ENCODE measurements around the gene APOC3.

The APOC3 gene

DNA sequence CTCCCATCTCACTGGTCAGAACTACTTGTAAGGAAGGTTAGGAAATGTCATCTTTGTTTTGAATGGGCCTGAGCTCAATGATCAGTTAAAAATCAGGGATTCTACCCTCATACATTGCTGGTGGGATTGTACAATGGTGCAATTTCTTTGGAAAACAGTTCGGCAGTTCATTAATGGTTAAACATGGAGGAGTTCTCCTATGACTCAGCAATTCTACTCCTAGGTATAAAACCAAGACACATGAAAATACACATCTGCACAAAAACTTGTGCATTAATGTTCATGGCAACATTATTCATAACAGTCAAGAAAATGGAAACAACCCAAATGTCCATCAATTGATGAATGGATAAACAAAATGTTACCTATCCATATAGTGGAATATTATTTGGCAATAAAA lies 33.2 kb upstream of the APOC3 start:
- no peak overlapping the region for H2AFZ ChIP-seq (ENCODE audit: low read length)
- no peak for DNase-seq (ENCODE audit: low spot score)
- no peak overlapping the region for H2BK15ac ChIP-seq (ENCODE audit: low read length)
- H3K9ac ChIP-seq (ENCODE audit: low read depth, low read length, poor library complexity): no peak overlapping the region
- no peaks in the 10 kb centered on the region for H3K9me3 ChIP-seq (replicated peaks in 1 of 2; ENCODE audit: control insufficient read depth in 2 of 2, insufficient read depth in 1 of 2, low read depth in 1 of 2, low read length in 2 of 2)
- no peak overlapping the region for H2BK12ac ChIP-seq (ENCODE audit: low read length)
- no CpG with 5 or more reads among the region's 1 CpG for WGBS, 2 donors (ENCODE audit: extremely low coverage in 2 of 2, insufficient read length in 2 of 2, insufficient replicate concordance in 1 of 2)
- no peak overlapping the region for H2BK5ac ChIP-seq (ENCODE audit: low read length)
- H3K27ac ChIP-seq (replicated peaks; ENCODE audit: low read length): no peak overlapping the region
- peaks cover 0 to 4% (median 0%) of the 10 kb centered on the region in 3 experiments for H3K27me3 ChIP-seq (ENCODE audit: control insufficient read depth in 3 of 3, insufficient read depth in 3 of 3, low read depth in 1 of 3, low read length in 3 of 3)
- no peak overlapping the region for H2BK120ac ChIP-seq (ENCODE audit: low read depth, low read length)
- no peak overlapping the region for H3K4ac ChIP-seq (ENCODE audit: low read length)
- no peak overlapping the region for H4K91ac ChIP-seq (ENCODE audit: low read depth, low read length, poor library complexity)
- no peak overlapping the region for H3K4me3 ChIP-seq (ENCODE audit: low read length in 2 of 2)
- no peak overlapping the region for H3K23ac ChIP-seq (ENCODE audit: low read depth, low read length, poor library complexity)
- no peaks in the 10 kb centered on the region for H3K36me3 ChIP-seq (replicated peaks in 1 of 2; ENCODE audit: control insufficient read depth in 2 of 2, insufficient read depth in 2 of 2, low read length in 2 of 2)
- no peak overlapping the region for H3K18ac ChIP-seq (ENCODE audit: low read length)
- H3K4me2 ChIP-seq (ENCODE audit: insufficient read depth, low read length, poor library complexity, severe bottlenecking): no peak overlapping the region
- no peak overlapping the region for H4K8ac ChIP-seq (ENCODE audit: low read depth, low read length)
- H3K79me1 ChIP-seq (ENCODE audit: low read depth, low read length): no peaks in the 10 kb centered on the region
- no peak overlapping the region for H2AK5ac ChIP-seq (ENCODE audit: low read depth, low read length)
- H3K14ac ChIP-seq (ENCODE audit: low read length): no peak overlapping the region
- peaks cover 0 to 3% of the 10 kb centered on the region in 2 donors for H3K4me1 ChIP-seq (ENCODE audit: control insufficient read depth in 2 of 2, insufficient read depth in 1 of 2, low read depth in 1 of 2, low read length in 2 of 2)

DNA sequence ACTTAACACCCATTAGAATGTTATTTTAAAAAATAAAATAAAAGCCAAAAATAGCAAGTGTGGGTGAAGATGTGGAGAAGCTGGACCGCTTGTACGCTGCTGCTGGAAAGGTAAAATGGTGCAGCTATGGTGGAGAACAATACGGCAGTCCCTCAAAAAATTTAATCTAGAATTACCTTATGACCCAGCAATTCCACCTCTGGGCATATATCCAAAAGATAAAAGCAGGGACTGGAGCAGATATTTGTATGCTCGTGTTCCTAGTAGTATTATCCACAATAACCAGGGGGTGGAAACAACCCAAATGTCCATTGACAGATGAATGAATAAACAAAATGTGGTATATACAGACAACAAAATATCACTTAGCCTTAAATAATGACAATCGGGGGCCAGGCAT lies 31.9 kb upstream of the APOC3 start:
- no peak overlapping the region for H2BK12ac ChIP-seq (ENCODE audit: low read length)
- no peaks in the 10 kb centered on the region for H3K36me3 ChIP-seq (replicated peaks in 1 of 2; ENCODE audit: control insufficient read depth in 2 of 2, insufficient read depth in 2 of 2, low read length in 2 of 2)
- no peak overlapping the region for H2BK15ac ChIP-seq (ENCODE audit: low read length)
- no peaks in the 10 kb centered on the region for H3K4me1 ChIP-seq (ENCODE audit: control insufficient read depth in 2 of 2, insufficient read depth in 1 of 2, low read depth in 1 of 2, low read length in 2 of 2)
- no peaks in the 10 kb centered on the region for H3K9me3 ChIP-seq (replicated peaks in 1 of 2; ENCODE audit: control insufficient read depth in 2 of 2, insufficient read depth in 1 of 2, low read depth in 1 of 2, low read length in 2 of 2)
- H4K8ac ChIP-seq (ENCODE audit: low read depth, low read length): no peak overlapping the region
- no peak overlapping the region for H3K27ac ChIP-seq (replicated peaks; ENCODE audit: low read length)
- H2BK5ac ChIP-seq (ENCODE audit: low read length): no peak overlapping the region
- no peak overlapping the region for H3K4me2 ChIP-seq (ENCODE audit: insufficient read depth, low read length, poor library complexity, severe bottlenecking)
- no peak overlapping the region for H3K14ac ChIP-seq (ENCODE audit: low read length)
- DNase-seq (ENCODE audit: low spot score): no peak
- WGBS, 2 donors (ENCODE audit: extremely low coverage in 2 of 2, insufficient read length in 2 of 2, insufficient replicate concordance in 1 of 2): no CpG with 5 or more reads among the region's 5 CpGs
- H3K23ac ChIP-seq (ENCODE audit: low read depth, low read length, poor library complexity): no peak overlapping the region
- H3K4ac ChIP-seq (ENCODE audit: low read length): no peak overlapping the region
- H2AFZ ChIP-seq (ENCODE audit: low read length): no peak overlapping the region
- peaks cover 0 to 8% (median 0%) of the 10 kb centered on the region in 3 experiments for H3K27me3 ChIP-seq (ENCODE audit: control insufficient read depth in 3 of 3, insufficient read depth in 3 of 3, low read depth in 1 of 3, low read length in 3 of 3)
- H2BK120ac ChIP-seq (ENCODE audit: low read depth, low read length): no peak overlapping the region
- H3K79me1 ChIP-seq (ENCODE audit: low read depth, low read length): no peaks in the 10 kb centered on the region
- no peak overlapping the region for H2AK5ac ChIP-seq (ENCODE audit: low read depth, low read length)
- no peak overlapping the region for H3K9ac ChIP-seq (ENCODE audit: low read depth, low read length, poor library complexity)
- H3K4me3 ChIP-seq (ENCODE audit: low read length in 2 of 2): no peak overlapping the region
- H4K91ac ChIP-seq (ENCODE audit: low read depth, low read length, poor library complexity): no peak overlapping the region
- H3K18ac ChIP-seq (ENCODE audit: low read length): no peak overlapping the region

DNA sequence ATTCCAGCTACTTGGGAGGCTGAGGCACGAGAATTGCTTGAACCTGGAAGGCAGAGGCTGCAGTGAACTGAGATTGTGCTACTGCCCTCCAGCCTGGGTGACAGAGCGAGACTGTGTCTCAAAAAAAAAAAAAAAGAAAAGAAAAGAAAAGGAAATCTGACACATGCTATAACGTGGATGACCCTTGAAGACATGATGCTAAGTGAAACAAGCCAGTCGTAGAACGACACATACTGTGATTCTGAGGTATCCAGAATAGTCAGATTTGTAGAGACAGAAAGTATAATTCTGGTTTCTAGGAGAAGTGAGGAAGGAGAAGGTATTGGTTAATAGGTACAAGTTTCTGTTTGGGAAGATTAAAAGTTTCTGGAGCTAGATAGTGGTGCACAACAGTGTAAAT lies 31.3 kb upstream of the APOC3 start:
- no peaks in the 10 kb centered on the region for H3K79me1 ChIP-seq (ENCODE audit: low read depth, low read length)
- H2BK5ac ChIP-seq (ENCODE audit: low read length): no peak overlapping the region
- H2AK5ac ChIP-seq (ENCODE audit: low read depth, low read length): no peak overlapping the region
- H3K27me3 ChIP-seq (ENCODE audit: control insufficient read depth in 3 of 3, insufficient read depth in 3 of 3, low read depth in 1 of 3, low read length in 3 of 3): peaks cover 0 to 10% (median 0%) of the 10 kb centered on the region in 3 experiments
- no peak overlapping the region for H2BK12ac ChIP-seq (ENCODE audit: low read length)
- no peaks in the 10 kb centered on the region for H3K4me1 ChIP-seq (ENCODE audit: control insufficient read depth in 2 of 2, insufficient read depth in 1 of 2, low read depth in 1 of 2, low read length in 2 of 2)
- no peak overlapping the region for H4K8ac ChIP-seq (ENCODE audit: low read depth, low read length)
- H4K91ac ChIP-seq (ENCODE audit: low read depth, low read length, poor library complexity): no peak overlapping the region
- no peaks in the 10 kb centered on the region for H3K9me3 ChIP-seq (replicated peaks in 1 of 2; ENCODE audit: control insufficient read depth in 2 of 2, insufficient read depth in 1 of 2, low read depth in 1 of 2, low read length in 2 of 2)
- no peak overlapping the region for H3K4me2 ChIP-seq (ENCODE audit: insufficient read depth, low read length, poor library complexity, severe bottlenecking)
- no peak for DNase-seq (ENCODE audit: low spot score)
- no peak overlapping the region for H3K4me3 ChIP-seq (ENCODE audit: low read length in 2 of 2)
- WGBS, 2 donors (ENCODE audit: extremely low coverage in 2 of 2, insufficient read length in 2 of 2, insufficient replicate concordance in 1 of 2): no CpG with 5 or more reads among the region's 5 CpGs
- no peak overlapping the region for H3K27ac ChIP-seq (replicated peaks; ENCODE audit: low read length)
- no peak overlapping the region for H3K14ac ChIP-seq (ENCODE audit: low read length)
- no peak overlapping the region for H2BK120ac ChIP-seq (ENCODE audit: low read depth, low read length)
- no peak overlapping the region for H2AFZ ChIP-seq (ENCODE audit: low read length)
- H3K4ac ChIP-seq (ENCODE audit: low read length): no peak overlapping the region
- H3K23ac ChIP-seq (ENCODE audit: low read depth, low read length, poor library complexity): no peak overlapping the region
- no peak overlapping the region for H2BK15ac ChIP-seq (ENCODE audit: low read length)
- H3K9ac ChIP-seq (ENCODE audit: low read depth, low read length, poor library complexity): no peak overlapping the region
- H3K18ac ChIP-seq (ENCODE audit: low read length): no peak overlapping the region
- H3K36me3 ChIP-seq (replicated peaks in 1 of 2; ENCODE audit: control insufficient read depth in 2 of 2, insufficient read depth in 2 of 2, low read length in 2 of 2): no peaks in the 10 kb centered on the region

DNA sequence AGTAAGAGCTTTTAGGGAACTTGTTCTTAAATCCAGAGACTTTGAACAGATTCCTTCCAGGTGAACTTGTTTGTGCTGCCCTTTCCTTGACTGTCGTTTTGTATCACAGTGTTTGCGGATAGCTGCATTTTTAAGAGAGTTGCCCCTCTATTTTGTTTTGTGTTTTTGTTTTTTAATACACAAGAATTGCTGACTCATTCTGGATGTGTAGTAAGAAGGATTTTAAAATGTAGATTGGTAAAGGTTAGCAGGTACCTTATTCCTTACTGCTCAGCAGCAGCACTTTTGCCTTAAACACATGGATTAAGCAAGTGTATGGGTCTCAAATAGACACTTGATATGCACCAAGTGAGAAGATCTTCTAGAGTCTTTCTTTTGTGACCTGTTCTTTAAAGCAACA lies 29.1 kb upstream of the APOC3 start:
- no peak overlapping the region for H2BK15ac ChIP-seq (ENCODE audit: low read length)
- no peak overlapping the region for H2AFZ ChIP-seq (ENCODE audit: low read length)
- H3K18ac ChIP-seq (ENCODE audit: low read length): no peak overlapping the region
- H4K91ac ChIP-seq (ENCODE audit: low read depth, low read length, poor library complexity): no peak overlapping the region
- no peak overlapping the region for H3K9ac ChIP-seq (ENCODE audit: low read depth, low read length, poor library complexity)
- H3K23ac ChIP-seq (ENCODE audit: low read depth, low read length, poor library complexity): no peak overlapping the region
- H3K4me3 ChIP-seq (ENCODE audit: low read length in 2 of 2): no peak overlapping the region
- peaks cover 0 to 23% (median 0%) of the 10 kb centered on the region in 3 experiments for H3K27me3 ChIP-seq (ENCODE audit: control insufficient read depth in 3 of 3, insufficient read depth in 3 of 3, low read depth in 1 of 3, low read length in 3 of 3)
- no peak overlapping the region for H2BK5ac ChIP-seq (ENCODE audit: low read length)
- no peaks in the 10 kb centered on the region for H3K9me3 ChIP-seq (replicated peaks in 1 of 2; ENCODE audit: control insufficient read depth in 2 of 2, insufficient read depth in 1 of 2, low read depth in 1 of 2, low read length in 2 of 2)
- H2BK120ac ChIP-seq (ENCODE audit: low read depth, low read length): no peak overlapping the region
- H2AK5ac ChIP-seq (ENCODE audit: low read depth, low read length): no peak overlapping the region
- H3K4ac ChIP-seq (ENCODE audit: low read length): no peak overlapping the region
- no CpG with 5 or more reads among the region's 2 CpGs for WGBS, 2 donors (ENCODE audit: extremely low coverage in 2 of 2, insufficient read length in 2 of 2, insufficient replicate concordance in 1 of 2)
- H2BK12ac ChIP-seq (ENCODE audit: low read length): no peak overlapping the region
- H3K4me1 ChIP-seq (ENCODE audit: control insufficient read depth in 2 of 2, insufficient read depth in 1 of 2, low read depth in 1 of 2, low read length in 2 of 2): no peaks in the 10 kb centered on the region
- H3K79me1 ChIP-seq (ENCODE audit: low read depth, low read length): no peaks in the 10 kb centered on the region
- H3K36me3 ChIP-seq (replicated peaks in 1 of 2; ENCODE audit: control insufficient read depth in 2 of 2, insufficient read depth in 2 of 2, low read length in 2 of 2): no peaks in the 10 kb centered on the region
- H4K8ac ChIP-seq (ENCODE audit: low read depth, low read length): no peak overlapping the region
- H3K14ac ChIP-seq (ENCODE audit: low read length): no peak overlapping the region
- no peak for DNase-seq (ENCODE audit: low spot score)
- no peak overlapping the region for H3K27ac ChIP-seq (replicated peaks; ENCODE audit: low read length)
- no peak overlapping the region for H3K4me2 ChIP-seq (ENCODE audit: insufficient read depth, low read length, poor library complexity, severe bottlenecking)

Measured in neuronal stem cell (in vitro differentiated cells).